ENCODE results near the gene ZBP1. TPM values are rescaled to one million over a fixed set of nuclear protein-coding genes. Genes with fewer than 3 reads are reported as not detected.

The ZBP1 gene
- total and polyA plus RNA-seq, 7 donors, result 0.36 to 17.2 (median 1.2) TPM; not detected in 2

DNA sequence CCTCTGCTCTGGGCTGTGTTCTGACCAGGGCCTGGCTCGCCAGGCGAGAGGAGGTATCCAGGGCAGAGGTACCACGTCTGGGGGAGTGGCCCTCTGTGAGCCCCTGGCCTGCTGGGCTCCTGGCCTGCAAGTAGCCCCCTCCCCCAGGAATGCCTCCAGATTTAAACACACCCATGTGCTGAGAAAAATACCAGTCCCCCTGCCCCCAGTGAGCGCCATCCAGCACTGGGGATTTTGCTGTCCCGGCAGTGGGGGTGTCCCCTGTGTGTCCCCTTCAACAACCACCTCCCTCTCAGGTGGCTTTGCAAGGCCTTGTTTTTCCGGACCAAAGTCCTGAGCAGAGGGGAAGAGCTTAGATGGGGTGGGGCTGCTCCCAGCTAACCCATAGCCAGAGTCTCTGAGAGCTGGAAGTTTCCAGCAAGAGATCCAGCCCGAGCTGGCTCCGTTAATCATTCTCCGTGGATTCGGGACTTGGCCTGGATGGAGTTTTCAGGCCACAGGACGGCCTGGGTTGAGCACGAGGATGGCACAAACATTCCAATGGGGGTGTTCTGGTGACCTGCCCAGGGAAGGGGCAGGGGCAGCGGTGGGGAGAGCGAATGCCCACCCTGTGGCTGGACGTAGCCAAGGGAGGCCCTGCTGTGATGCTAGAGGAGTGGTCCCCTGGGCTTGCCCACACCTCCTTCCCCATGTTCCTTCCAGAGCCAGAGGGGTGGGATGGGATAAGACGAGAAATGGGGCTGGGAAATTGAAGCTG, 30.3 kb downstream of the ZBP1 start:
- Histone ChIP-seq H3K4me1 (peaks cover 0 to 25% (median 8%) of the 10 kb centered on the region in 4 donors), H3K9me3 (no peaks in the 10 kb centered on the region), H3K27ac (no peak overlapping the region), H3K27me3 (no peaks in the 10 kb centered on the region), H3K4me3 (no peak overlapping the region), H3K36me3 (no peaks in the 10 kb centered on the region)
- TF ChIP-seq, protein P1, sequence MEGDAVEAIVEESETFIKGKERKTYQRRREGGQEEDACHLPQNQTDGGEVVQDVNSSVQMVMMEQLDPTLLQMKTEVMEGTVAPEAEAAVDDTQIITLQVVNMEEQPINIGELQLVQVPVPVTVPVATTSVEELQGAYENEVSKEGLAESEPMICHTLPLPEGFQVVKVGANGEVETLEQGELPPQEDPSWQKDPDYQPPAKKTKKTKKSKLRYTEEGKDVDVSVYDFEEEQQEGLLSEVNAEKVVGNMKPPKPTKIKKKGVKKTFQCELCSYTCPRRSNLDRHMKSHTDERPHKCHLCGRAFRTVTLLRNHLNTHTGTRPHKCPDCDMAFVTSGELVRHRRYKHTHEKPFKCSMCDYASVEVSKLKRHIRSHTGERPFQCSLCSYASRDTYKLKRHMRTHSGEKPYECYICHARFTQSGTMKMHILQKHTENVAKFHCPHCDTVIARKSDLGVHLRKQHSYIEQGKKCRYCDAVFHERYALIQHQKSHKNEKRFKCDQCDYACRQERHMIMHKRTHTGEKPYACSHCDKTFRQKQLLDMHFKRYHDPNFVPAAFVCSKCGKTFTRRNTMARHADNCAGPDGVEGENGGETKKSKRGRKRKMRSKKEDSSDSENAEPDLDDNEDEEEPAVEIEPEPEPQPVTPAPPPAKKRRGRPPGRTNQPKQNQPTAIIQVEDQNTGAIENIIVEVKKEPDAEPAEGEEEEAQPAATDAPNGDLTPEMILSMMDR (IDR thresholded peaks at IDR 0.05), result no peak
- no peak for TF ChIP-seq POLR2A (IDR thresholded peaks at IDR 0.05)
- TF ChIP-seq POLR2AphosphoS5 (IDR thresholded peaks at IDR 0.05), result no peak
- TF ChIP-seq EP300 (IDR thresholded peaks at IDR 0.05), result no peak
- peak; percentile 58 for DNase-seq
- 38 to 72% methylated on average over 16 of the region's 16 CpGs for WGBS, 2 donors
- intact Hi-C loops (cut with DNase I), result loop anchor here (10.0 kb wide), 1 partner anchor 235 kb away; the partner anchor contains the start of gene RAE1

DNA sequence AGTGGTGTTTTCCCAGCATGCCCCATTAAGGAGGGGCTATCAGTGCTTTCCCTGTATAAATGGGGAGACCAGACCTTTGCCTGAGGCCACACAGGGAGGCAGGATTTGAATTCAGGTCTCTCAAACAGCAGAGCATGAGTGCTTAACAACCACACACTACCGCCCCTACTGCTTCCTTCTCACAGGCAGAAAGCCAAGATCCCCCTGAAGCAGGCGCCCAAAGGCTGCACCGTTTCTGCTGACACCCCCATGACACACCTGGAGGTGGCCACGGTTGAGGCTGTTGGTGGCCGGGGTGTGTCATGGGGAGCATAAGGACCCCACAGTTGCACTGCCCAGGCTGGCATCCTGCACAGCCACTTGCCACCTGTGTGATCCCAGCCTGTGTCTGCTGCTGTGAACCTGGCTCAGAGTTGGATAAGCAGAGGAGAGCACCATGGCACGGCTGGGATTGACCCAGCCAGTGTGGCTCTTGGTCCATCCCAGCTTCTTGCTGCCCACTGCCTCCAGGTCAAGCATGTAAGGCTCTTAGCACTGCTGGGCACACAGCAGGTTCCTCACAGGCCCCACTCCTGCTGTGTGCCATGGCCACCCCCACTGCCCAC, 31.0 kb downstream of the ZBP1 start:
- H3K36me3 ChIP-seq, result no peaks in the 10 kb centered on the region
- TF ChIP-seq, protein P1 (IDR thresholded peaks at IDR 0.05), result no peak
- no peak for TF ChIP-seq POLR2AphosphoS5 (IDR thresholded peaks at IDR 0.05)
- TF ChIP-seq POLR2A (IDR thresholded peaks at IDR 0.05), result no peak
- TF ChIP-seq EP300 (IDR thresholded peaks at IDR 0.05), result no peak
- H3K4me1 ChIP-seq, result peaks cover 0 to 28% (median 8%) of the 10 kb centered on the region in 4 donors
- H3K4me3 ChIP-seq, result no peak overlapping the region
- no peaks in the 10 kb centered on the region for H3K9me3 ChIP-seq
- H3K27ac ChIP-seq, result no peak overlapping the region
- WGBS, 2 donors, result 81 to 85% methylated on average over 6 of the region's 6 CpGs
- H3K27me3 ChIP-seq, result no peaks in the 10 kb centered on the region
- no peak for DNase-seq
- intact Hi-C loops (cut with DNase I), result no loop called here

DNA sequence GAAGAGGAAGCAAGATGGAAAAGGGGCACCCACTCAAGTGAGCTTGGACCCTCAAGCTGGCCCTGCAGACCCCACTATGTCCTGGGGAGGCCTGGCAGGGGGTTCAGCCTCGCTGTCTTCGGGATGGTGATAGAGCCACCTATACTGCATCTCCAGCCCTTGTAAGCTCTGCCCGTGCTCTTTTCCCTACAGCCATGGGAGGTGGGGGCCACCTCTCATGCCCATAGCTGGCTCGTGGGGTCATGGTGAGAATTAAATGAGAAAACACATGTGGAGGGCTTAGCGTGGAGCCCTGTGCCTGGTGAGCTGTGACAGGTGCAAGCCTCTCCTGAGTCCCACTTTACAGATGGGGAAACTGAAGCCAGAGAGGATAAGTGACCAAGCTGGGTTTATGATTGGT, 31.6 kb downstream of the ZBP1 start:
- Histone ChIP-seq H3K36me3 (no peaks in the 10 kb centered on the region), H3K4me1 (peaks cover 0 to 29% (median 9%) of the 10 kb centered on the region in 4 donors), H3K27me3 (no peaks in the 10 kb centered on the region), H3K4me3 (no peak overlapping the region), H3K27ac (no peak overlapping the region), H3K9me3 (no peaks in the 10 kb centered on the region)
- DNase-seq, result no peak
- 89 to 94% methylated on average over 5 of the region's 5 CpGs for WGBS, 2 donors
- intact Hi-C loops (cut with DNase I), result no loop called here
- TF ChIP-seq POLR2A (IDR thresholded peaks at IDR 0.05) (no peak), EP300 (IDR thresholded peaks at IDR 0.05) (no peak), POLR2AphosphoS5 (IDR thresholded peaks at IDR 0.05) (no peak)
- TF ChIP-seq, protein P1 (IDR thresholded peaks at IDR 0.05), result no peak

DNA sequence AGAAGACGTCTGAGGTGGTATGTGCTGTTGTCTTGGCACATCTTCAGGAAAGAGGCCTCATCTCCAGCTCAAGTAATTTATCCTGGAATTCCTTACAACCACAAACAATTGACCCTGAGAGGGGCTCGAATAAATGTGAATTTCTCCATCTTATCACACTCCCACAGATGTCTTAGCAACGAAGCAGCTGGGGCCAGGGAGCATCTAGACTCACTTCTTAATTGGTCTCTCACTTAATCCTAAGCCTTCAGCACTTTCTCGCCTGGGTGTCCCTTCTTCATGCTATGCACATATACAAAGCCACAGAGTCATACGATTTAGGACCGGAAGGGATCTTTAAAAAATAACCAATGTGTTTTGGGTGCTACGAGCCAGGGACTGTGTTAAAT, 32.2 kb downstream of the ZBP1 start:
- TF ChIP-seq POLR2AphosphoS5 (IDR thresholded peaks at IDR 0.05) (no peak), POLR2A (IDR thresholded peaks at IDR 0.05) (no peak), EP300 (IDR thresholded peaks at IDR 0.05) (no peak)
- TF ChIP-seq, protein P1 (IDR thresholded peaks at IDR 0.05), result no peak
- intact Hi-C loops (cut with DNase I), result no loop called here
- Histone ChIP-seq H3K9me3 (no peaks in the 10 kb centered on the region), H3K27me3 (no peaks in the 10 kb centered on the region), H3K36me3 (no peaks in the 10 kb centered on the region), H3K4me1 (peaks cover 0 to 31% (median 15%) of the 10 kb centered on the region in 4 donors), H3K27ac (no peak overlapping the region), H3K4me3 (no peak overlapping the region)
- DNase-seq, result no peak
- WGBS, 2 donors, result 86 to 90% methylated on average over 7 of the region's 7 CpGs
